Measurements from ENCODE around the gene PIK3CD.

- TF ChIP-seq CTCF (conservative IDR thresholded peaks at IDR 0.05; ENCODE audit: low read depth, low read length) (no peak), EZH2phosphoT487 (IDR thresholded peaks at IDR 0.05; ENCODE audit: borderline replicate concordance, low read length) (no peak)
Observed at GRCh38 chr1:9737057-9737456, 85.5 kb downstream of the PIK3CD start.
